ENCODE results near the gene ATP2B2. TPM values are rescaled to one million over a fixed set of nuclear protein-coding genes. Genes with fewer than 3 reads are reported as not detected.

ATP2B2 gene
- total RNA-seq, 1 donor from 2014 or later = 0.42 TPM

- TF ChIP-seq CTCF (conservative IDR thresholded peaks at IDR 0.05) = no peak
- H3K36me3 Mint-ChIP-seq (ENCODE audit: low read depth) = no peaks in the 10 kb centered on the region
- H3K9me3 Mint-ChIP-seq = no peaks in the 10 kb centered on the region
- H3K27me3 Mint-ChIP-seq (ENCODE audit: low read depth) = no peaks in the 10 kb centered on the region
- no peak overlapping the region for H3K27ac Mint-ChIP-seq (ENCODE audit: unreplicated experiment)
- H3K4me1 Mint-ChIP-seq = no peaks in the 10 kb centered on the region
- no peak overlapping the region for H3K4me3 Mint-ChIP-seq
- no peak for DNase-seq (ENCODE audit: low read depth, low spot score)
Observed at GRCh38 chr3:10399634-10400033, 105.8 kb downstream of the ATP2B2 start.

- H3K4me3 Mint-ChIP-seq = no peak overlapping the region
- H3K27ac Mint-ChIP-seq (ENCODE audit: unreplicated experiment) = no peak overlapping the region
- TF ChIP-seq CTCF (conservative IDR thresholded peaks at IDR 0.05) = no peak
- DNase-seq (ENCODE audit: low read depth, low spot score) = no peak
- no peaks in the 10 kb centered on the region for H3K9me3 Mint-ChIP-seq
- no peaks in the 10 kb centered on the region for H3K4me1 Mint-ChIP-seq
- H3K27me3 Mint-ChIP-seq (ENCODE audit: low read depth) = no peaks in the 10 kb centered on the region
- no peaks in the 10 kb centered on the region for H3K36me3 Mint-ChIP-seq (ENCODE audit: low read depth)
Observed at GRCh38 chr3:10398341-10398740, 107.0 kb downstream of the ATP2B2 start.

GRCh38 chr3:10397879-10398278, 107.5 kb downstream of the ATP2B2 start:
- H3K9me3 Mint-ChIP-seq = no peaks in the 10 kb centered on the region
- H3K36me3 Mint-ChIP-seq (ENCODE audit: low read depth) = no peaks in the 10 kb centered on the region
- no peaks in the 10 kb centered on the region for H3K27me3 Mint-ChIP-seq (ENCODE audit: low read depth)
- no peak overlapping the region for H3K4me3 Mint-ChIP-seq
- H3K27ac Mint-ChIP-seq (ENCODE audit: unreplicated experiment) = no peak overlapping the region
- DNase-seq (ENCODE audit: low read depth, low spot score) = no peak
- no peaks in the 10 kb centered on the region for H3K4me1 Mint-ChIP-seq
- no peak for TF ChIP-seq CTCF (conservative IDR thresholded peaks at IDR 0.05)

- DNase-seq (ENCODE audit: low read depth, low spot score) = no peak
- Mint-ChIP-seq H3K4me1 (no peaks in the 10 kb centered on the region), H3K9me3 (no peaks in the 10 kb centered on the region), H3K4me3 (no peak overlapping the region), H3K27ac (ENCODE audit: unreplicated experiment) (no peak overlapping the region), H3K27me3 (ENCODE audit: low read depth) (no peaks in the 10 kb centered on the region), H3K36me3 (ENCODE audit: low read depth) (no peaks in the 10 kb centered on the region)
- TF ChIP-seq CTCF (conservative IDR thresholded peaks at IDR 0.05) = no peak
Observed at GRCh38 chr3:10396931-10397330, 108.5 kb downstream of the ATP2B2 start.

GRCh38 chr3:10396083-10396482, 109.3 kb downstream of the ATP2B2 start:
- no peaks in the 10 kb centered on the region for H3K4me1 Mint-ChIP-seq
- DNase-seq (ENCODE audit: low read depth, low spot score) = no peak
- H3K4me3 Mint-ChIP-seq = no peak overlapping the region
- no peak for TF ChIP-seq CTCF (conservative IDR thresholded peaks at IDR 0.05)
- no peaks in the 10 kb centered on the region for H3K27me3 Mint-ChIP-seq (ENCODE audit: low read depth)
- H3K27ac Mint-ChIP-seq (ENCODE audit: unreplicated experiment) = no peak overlapping the region
- no peaks in the 10 kb centered on the region for H3K9me3 Mint-ChIP-seq
- H3K36me3 Mint-ChIP-seq (ENCODE audit: low read depth) = no peaks in the 10 kb centered on the region

- Mint-ChIP-seq H3K27me3 (ENCODE audit: low read depth) (no peaks in the 10 kb centered on the region), H3K9me3 (no peaks in the 10 kb centered on the region), H3K36me3 (ENCODE audit: low read depth) (no peaks in the 10 kb centered on the region), H3K4me3 (no peak overlapping the region), H3K4me1 (no peaks in the 10 kb centered on the region), H3K27ac (ENCODE audit: unreplicated experiment) (no peak overlapping the region)
- no peak for TF ChIP-seq CTCF (conservative IDR thresholded peaks at IDR 0.05)
- DNase-seq (ENCODE audit: low read depth, low spot score) = no peak
Observed at GRCh38 chr3:10395671-10396070, 109.7 kb downstream of the ATP2B2 start.

Data from neural crest cell (in vitro differentiated cells).